ENCODE results near the gene IGFBP7.
A peak's percentile ranks its signal among the peaks of the same experiment; 100 is the strongest.
"Not testable (repeated sequence)": the region's sequence is repeated elsewhere in the genome, so short reads cannot be mapped to it uniquely, and the experiment has no call there.

Gene IGFBP7

GRCh38 chr4:57064811-57065711 lies 45.1 kb downstream of the IGFBP7 start:
- no peak overlapping the region for H3K4me3 ChIP-seq (ENCODE audit: low read length)
- DNase-seq (ENCODE audit: low read depth): peak; percentile 78

GRCh38 chr4:57064120-57064519 lies 46.1 kb downstream of the IGFBP7 start:
- DNase-seq (ENCODE audit: low read depth): no peak
- no peak for TF ChIP-seq CTCF (conservative IDR thresholded peaks at IDR 0.05; ENCODE audit: low read length)
- no peak overlapping the region for H3K4me3 ChIP-seq (ENCODE audit: low read length)

More at GRCh38 chr4:57064811-57065711, 45.1 kb downstream of the IGFBP7 start:
- TF ChIP-seq CTCF (conservative IDR thresholded peaks at IDR 0.05; ENCODE audit: low read length): no peak

GRCh38 chr4:57063518-57063917 lies 46.7 kb downstream of the IGFBP7 start:
- no peak for TF ChIP-seq CTCF (conservative IDR thresholded peaks at IDR 0.05; ENCODE audit: low read length)
- no peak for DNase-seq (ENCODE audit: low read depth)
- no peak overlapping the region for H3K4me3 ChIP-seq (ENCODE audit: low read length)

GRCh38 chr4:57061395-57061794 lies 48.8 kb downstream of the IGFBP7 start:
- no peak for TF ChIP-seq CTCF (conservative IDR thresholded peaks at IDR 0.05; ENCODE audit: low read length)
- DNase-seq (ENCODE audit: low read depth): peak; percentile 70

GRCh38 chr4:57060717-57061067 lies 49.5 kb downstream of the IGFBP7 start:
- not testable (repeated sequence) for DNase-seq (ENCODE audit: low read depth); H3K4me3 ChIP-seq (ENCODE audit: low read length)

More at GRCh38 chr4:57061395-57061794, 48.8 kb downstream of the IGFBP7 start:
- no peak overlapping the region for H3K4me3 ChIP-seq (ENCODE audit: low read length)

GRCh38 chr4:57059890-57060716 lies 50.1 kb downstream of the IGFBP7 start:
- no peak for TF ChIP-seq CTCF (conservative IDR thresholded peaks at IDR 0.05; ENCODE audit: low read length)
- no peak overlapping the region for H3K4me3 ChIP-seq (ENCODE audit: low read length)

GRCh38 chr4:57055886-57056285 lies 54.3 kb downstream of the IGFBP7 start:
- TF ChIP-seq CTCF (conservative IDR thresholded peaks at IDR 0.05; ENCODE audit: low read length): no peak
- H3K4me3 ChIP-seq (ENCODE audit: low read length): no peak overlapping the region
- no peak for DNase-seq (ENCODE audit: low read depth)

More at GRCh38 chr4:57059890-57060716, 50.1 kb downstream of the IGFBP7 start:
- no peak for DNase-seq (ENCODE audit: low read depth)

Measured in AG10803 (cell line).